Embryonic facial prominence (tissue), 1 donor: ENCODE measurements around the gene TREML2.

Source experiments
- DNase-seq: peaks from one replicate; pipeline ENCODE4 v3.0.0-alpha.2; 2016; ENCODE audit errors: extremely low spot score

The TREML2 gene

GRCh38 chr6:41177287-41177686, 23.7 kb downstream of the TREML2 start:
- no peak for DNase-seq

GRCh38 chr6:41176189-41176588, 24.8 kb downstream of the TREML2 start:
- no peak for DNase-seq

GRCh38 chr6:41175084-41175483, 25.9 kb downstream of the TREML2 start:
- no peak for DNase-seq

GRCh38 chr6:41174610-41175009, 26.3 kb downstream of the TREML2 start:
- DNase-seq, result no peak

GRCh38 chr6:41171908-41172307, 29.0 kb downstream of the TREML2 start:
- DNase-seq, result no peak

- DNase-seq, result no peak
These were observed 30.3 kb downstream of the TREML2 start for GRCh38 chr6:41170547-41171160.

GRCh38 chr6:41167173-41167963, 33.6 kb downstream of the TREML2 start:
- no peak for DNase-seq

GRCh38 chr6:41164551-41165120, 36.3 kb downstream of the TREML2 start:
- DNase-seq, result no peak

GRCh38 chr6:41163419-41163717, 37.6 kb downstream of the TREML2 start:
- DNase-seq, result no peak

GRCh38 chr6:41162687-41163418, 38.1 kb downstream of the TREML2 start, which contains the start of gene TREM2:
TSS of gene TREM2 (minus strand) at chr6:41163116. CDS start at chr6:41163082, 34 bp downstream.
- no peak for DNase-seq

GRCh38 chr6:41161851-41162552, 38.9 kb downstream of the TREML2 start:
- no peak for DNase-seq

- no peak for DNase-seq
These were observed 39.6 kb downstream of the TREML2 start for GRCh38 chr6:41161380-41161779.

GRCh38 chr6:41160933-41161332, 40.0 kb downstream of the TREML2 start:
- no peak for DNase-seq

- DNase-seq, result no peak
These were observed 41.4 kb downstream of the TREML2 start for GRCh38 chr6:41159415-41160082.

GRCh38 chr6:41157323-41157722, 43.6 kb downstream of the TREML2 start:
- DNase-seq, result no peak

- no peak for DNase-seq
These were observed 44.2 kb downstream of the TREML2 start for GRCh38 chr6:41156771-41157170.

- no peak for DNase-seq
These were observed 44.9 kb downstream of the TREML2 start for GRCh38 chr6:41156001-41156400.

- no peak for DNase-seq
These were observed 45.7 kb downstream of the TREML2 start for GRCh38 chr6:41155132-41155805.

GRCh38 chr6:41153992-41154625, 46.8 kb downstream of the TREML2 start, which contains the start of gene TREML1:
TSS of gene TREML1 (minus strand) at chr6:41154347. CDS start at chr6:41154288, 59 bp downstream.
- DNase-seq, result no peak

GRCh38 chr6:41153451-41153850, 47.5 kb downstream of the TREML2 start:
- no peak for DNase-seq
